Cardiac fibroblast (primary cell): ENCODE measurements around the gene PLPP7.
"Not testable (repeated sequence)": the region's sequence is repeated elsewhere in the genome, so short reads cannot be mapped to it uniquely, and the experiment has no call there.

Experiments
- DNase-seq, 2 donors: peaks; one replicate each; pipeline versions ENCODE4 v3.0.0 to v3.0.0-alpha.2; 2010; ENCODE audit warnings: low read depth in 2 of 2
- H3K4me3 ChIP-seq, 2 donors: replicated peaks in 1 of 2; 1 replicate in 1 of 2; 2 replicates in 1 of 2; pipeline ENCODE4 v1.5.1; 2011; ENCODE audit warnings: low read depth in 2 of 2, low read length in 2 of 2, mild to moderate bottlenecking in 2 of 2, moderate library complexity in 1 of 2
- TF ChIP-seq, protein P1 (sequence below): IDR thresholded peaks from one replicate; pipeline ENCODE4 v1.5.1; 2011; ENCODE audit warnings: low read depth, mild to moderate bottlenecking, low read length, inconsistent platforms

Gene PLPP7

DNA sequence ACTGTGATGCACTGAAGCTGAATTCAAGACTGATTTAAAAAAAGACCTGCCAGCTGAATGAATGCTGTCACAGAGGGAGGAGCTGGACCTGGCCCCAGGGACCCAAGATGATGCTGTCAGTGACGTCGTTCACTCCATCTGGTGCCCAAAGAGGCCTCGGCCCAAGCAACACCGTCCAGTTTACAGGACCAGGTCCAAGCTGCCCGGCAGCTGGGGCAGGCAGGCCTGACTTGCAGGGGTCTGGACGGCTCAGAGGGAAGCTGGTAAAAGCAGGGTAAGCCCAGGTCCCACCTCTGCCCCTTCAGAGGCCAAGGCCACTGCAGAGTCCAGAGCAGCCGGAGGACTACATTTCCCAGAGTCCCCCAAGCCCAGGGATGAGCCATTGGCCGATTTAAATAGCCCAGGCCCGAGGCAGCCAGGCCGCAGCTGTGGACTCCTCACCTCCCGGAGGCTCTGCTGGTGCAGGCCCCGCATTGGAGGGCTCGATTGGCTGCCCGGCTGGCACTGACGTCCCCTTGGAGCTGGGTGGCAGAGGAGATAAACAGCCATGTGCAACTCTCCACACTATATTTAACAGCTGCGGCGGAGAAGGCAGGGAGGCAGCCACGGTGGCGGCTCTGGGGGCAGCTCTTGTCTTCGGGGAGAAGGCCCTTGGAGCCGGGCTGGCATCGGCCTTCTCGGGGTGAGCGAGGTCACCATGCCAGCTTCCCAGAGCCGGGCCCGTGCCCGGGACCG lies at the start of gene PLPP7:
PLPP7 (plus strand) TSS at position 423 of the 735 bp plus-strand sequence; CDS start at position 698, 275 bp downstream.
- peak; percentile 70 to 86 for DNase-seq
- TF ChIP-seq, protein P1, sequence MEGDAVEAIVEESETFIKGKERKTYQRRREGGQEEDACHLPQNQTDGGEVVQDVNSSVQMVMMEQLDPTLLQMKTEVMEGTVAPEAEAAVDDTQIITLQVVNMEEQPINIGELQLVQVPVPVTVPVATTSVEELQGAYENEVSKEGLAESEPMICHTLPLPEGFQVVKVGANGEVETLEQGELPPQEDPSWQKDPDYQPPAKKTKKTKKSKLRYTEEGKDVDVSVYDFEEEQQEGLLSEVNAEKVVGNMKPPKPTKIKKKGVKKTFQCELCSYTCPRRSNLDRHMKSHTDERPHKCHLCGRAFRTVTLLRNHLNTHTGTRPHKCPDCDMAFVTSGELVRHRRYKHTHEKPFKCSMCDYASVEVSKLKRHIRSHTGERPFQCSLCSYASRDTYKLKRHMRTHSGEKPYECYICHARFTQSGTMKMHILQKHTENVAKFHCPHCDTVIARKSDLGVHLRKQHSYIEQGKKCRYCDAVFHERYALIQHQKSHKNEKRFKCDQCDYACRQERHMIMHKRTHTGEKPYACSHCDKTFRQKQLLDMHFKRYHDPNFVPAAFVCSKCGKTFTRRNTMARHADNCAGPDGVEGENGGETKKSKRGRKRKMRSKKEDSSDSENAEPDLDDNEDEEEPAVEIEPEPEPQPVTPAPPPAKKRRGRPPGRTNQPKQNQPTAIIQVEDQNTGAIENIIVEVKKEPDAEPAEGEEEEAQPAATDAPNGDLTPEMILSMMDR = no peak
- H3K4me3 ChIP-seq = peak within 1 kb of the TSS; percentile 40 to 64

DNA sequence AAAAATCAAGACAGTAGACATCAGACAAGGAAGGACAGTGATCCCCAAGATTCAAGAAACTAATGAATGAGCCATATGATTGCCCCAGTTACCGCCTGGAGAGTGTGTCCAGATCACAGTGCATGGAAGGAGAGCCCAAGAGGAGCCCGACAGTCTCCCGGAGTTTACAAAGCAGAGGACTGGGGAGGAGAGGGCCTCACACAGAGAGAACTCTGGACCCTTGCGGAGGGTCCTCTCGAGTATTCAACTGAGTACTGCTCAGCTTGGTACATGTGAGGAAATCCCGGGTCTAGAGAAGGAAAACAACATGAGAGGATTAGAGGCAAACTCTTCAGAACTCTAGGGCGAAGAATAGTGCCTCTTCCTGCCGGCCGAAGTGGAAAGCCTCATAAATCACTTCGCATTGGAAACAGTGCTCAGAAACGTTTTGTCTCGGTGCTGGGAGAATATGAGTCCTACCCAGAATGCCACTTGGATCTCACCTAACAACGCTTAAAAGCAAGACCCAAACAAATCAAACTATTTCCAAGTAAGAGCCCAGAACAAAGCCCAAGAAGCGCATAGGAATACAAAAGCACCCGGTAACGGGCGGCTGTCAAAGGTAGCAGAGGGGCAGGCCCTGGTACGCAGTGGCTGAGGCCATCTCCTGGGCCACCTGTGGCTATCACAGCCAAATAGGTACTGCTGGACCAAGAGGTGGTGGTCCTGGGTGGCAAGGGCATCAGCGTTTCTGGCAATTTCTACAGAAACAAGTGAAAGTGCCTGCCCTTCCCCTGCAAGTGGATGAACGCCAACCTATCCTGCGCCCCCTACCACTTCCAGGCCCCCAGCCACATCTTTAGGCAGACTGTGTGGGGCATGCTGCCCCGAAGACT lies 49.2 kb upstream of the PLPP7 start:
- no peak overlapping the region for H3K4me3 ChIP-seq
- DNase-seq = no peak
- TF ChIP-seq, protein P1 = no peak

DNA sequence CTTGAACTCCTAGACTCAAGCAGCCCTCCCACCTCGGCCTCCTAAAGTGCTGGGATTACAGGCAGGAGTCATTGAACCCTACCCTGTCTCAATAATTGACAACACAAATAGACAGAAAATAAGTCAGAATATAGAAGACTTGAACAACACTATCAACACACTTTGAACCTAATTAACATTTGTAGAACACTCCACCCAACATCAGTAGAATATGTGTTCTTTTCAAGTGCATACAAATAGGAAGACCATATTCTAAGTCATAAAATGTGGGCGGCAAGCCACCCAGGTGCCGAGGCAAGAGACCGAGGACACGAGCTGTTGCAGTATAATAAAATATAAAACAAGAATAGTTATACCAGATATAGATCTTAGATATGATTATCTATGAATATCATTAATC lies 45.2 kb upstream of the PLPP7 start:
- not testable (repeated sequence) for H3K4me3 ChIP-seq, DNase-seq

DNA sequence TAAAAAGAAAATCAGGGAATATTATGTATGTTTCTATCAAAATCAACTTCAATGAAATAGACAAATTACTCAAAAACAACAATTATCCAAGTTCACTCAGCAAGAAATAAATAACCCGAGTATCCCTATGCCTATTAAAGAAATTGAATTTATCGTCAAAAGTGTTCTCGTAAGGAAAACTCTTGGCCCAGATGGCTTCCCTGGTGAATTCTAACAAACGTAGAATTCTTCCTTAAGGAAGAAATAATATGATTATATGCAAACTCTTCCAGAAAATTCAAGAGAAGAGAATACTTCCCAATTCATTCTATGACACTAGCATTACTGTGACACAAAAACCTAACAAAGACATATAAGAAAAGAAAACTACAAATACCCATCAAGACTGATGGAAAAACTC lies 42.9 kb upstream of the PLPP7 start:
- no peak for DNase-seq
- H3K4me3 ChIP-seq = no peak overlapping the region
- TF ChIP-seq, protein P1 = no peak

DNA sequence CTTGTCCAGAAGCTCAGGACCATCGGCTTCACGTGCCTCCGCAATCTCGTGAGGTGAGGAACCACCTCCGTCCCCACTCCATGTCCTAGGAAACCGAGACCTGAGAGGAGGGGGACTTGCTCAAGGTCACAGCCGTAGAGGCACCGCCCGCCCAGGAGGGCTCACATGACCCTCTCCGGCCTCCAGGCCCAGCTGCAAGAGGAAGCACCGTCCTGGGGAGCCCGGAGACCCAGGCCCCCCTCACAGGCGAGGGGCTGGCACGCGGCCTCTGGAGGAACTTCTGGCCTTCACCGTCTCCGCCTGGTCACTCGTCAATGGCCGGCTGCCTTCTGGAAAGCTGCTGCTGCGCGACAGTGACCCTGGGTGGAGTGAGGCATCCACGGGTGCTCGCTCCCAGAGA lies 37.4 kb upstream of the PLPP7 start:
- TF ChIP-seq, protein P1 = no peak
- no peak for DNase-seq
- H3K4me3 ChIP-seq = no peak overlapping the region

DNA sequence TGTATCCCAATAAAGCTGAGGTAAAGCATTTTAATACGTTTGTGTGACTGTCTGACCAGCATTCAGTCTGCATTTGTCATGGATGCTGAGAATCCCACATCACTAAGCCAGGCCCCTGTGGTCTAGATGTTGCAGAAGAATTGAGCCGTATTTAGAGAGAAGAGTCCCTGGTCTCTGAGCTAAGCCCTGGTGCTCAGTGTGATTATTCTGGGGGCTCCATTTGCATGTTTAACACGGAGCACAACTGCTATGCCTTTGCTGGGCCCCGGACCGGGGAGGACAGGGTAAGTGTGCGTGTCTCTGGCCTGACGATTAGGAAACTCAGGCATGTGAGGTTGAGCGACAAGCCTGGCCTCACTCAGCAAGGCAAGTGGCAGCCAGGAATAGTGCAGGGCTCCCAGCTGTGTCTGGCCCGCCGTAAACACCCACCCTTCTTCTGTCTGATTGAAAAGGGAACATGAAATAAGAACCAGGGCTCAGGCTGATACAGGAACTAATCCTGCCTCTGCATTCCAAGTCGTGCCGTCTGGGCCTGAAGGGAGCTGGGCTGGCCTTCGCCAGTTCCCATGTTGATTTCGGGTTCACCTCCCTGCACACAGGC lies 35.5 kb upstream of the PLPP7 start:
- DNase-seq = peak in 1 of 2 donors; percentile 27
- no peak overlapping the region for H3K4me3 ChIP-seq
- TF ChIP-seq, protein P1 = no peak

DNA sequence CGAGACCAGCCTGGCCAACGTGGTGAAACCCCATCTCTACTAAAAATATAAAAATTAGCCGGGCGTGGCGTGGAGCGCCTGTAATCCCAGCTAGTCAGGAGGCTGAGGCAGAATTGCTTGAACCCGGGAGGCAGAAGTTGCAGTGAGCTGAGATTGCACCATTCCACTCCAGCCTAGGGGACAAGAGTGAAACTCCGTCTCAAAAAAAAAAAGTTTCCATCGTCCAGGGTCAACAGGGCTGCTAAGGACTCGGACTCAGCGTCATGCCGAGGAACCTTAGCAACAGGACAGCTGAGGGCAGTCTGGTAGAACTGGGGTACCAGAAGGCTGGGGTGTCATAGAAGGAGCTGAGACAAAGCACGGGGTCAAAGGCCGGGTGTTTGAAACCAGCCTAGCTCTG lies 34.9 kb upstream of the PLPP7 start:
- no peak overlapping the region for H3K4me3 ChIP-seq
- no peak for DNase-seq
- TF ChIP-seq, protein P1 = no peak
